Effector memory CD8-positive, alpha-beta T cell (primary cell): Measurements from ENCODE around the gene MDFIC2.
"Not testable (repeated sequence)": the region's sequence is repeated elsewhere in the genome, so short reads cannot be mapped to it uniquely, and the experiment has no call there.

ENCODE experiments used
- ATAC-seq: fragments of 150-1000 bp; cut with Tn5 transposase; replicated peaks from 2 replicates; pipeline ENCODE4 v1.10.0; 2021; ENCODE audit warnings: mild to moderate bottlenecking, moderate library complexity
- DNase-seq, 3 experiments: peaks; one replicate each; pipeline ENCODE4 v3.0.0; 2021
- H3K27ac Mint-ChIP-seq, 2 donors: one replicate each; pipeline ENCODE4 v1.8.0; 2022; ENCODE audit warnings: mild to moderate bottlenecking in 2 of 2, mixed read lengths in 2 of 2, moderate library complexity in 2 of 2
- H3K27me3 Mint-ChIP-seq, 2 donors: one replicate each; pipeline ENCODE4 v1.8.0; 2022; ENCODE audit warnings: mixed read lengths in 2 of 2
- H3K36me3 Mint-ChIP-seq: one replicate; pipeline ENCODE4 v1.8.0; 2022; ENCODE audit warnings: mild to moderate bottlenecking, moderate library complexity, mixed read lengths; ENCODE audit not compliant: insufficient read depth
- H3K4me1 Mint-ChIP-seq, 2 donors: one replicate each; pipeline ENCODE4 v1.8.0; 2022; ENCODE audit warnings: low read depth in 2 of 2, mixed read lengths in 2 of 2
- H3K4me3 Mint-ChIP-seq, 2 donors: one replicate each; pipeline ENCODE4 v1.8.0; 2022; ENCODE audit warnings: mild to moderate bottlenecking in 2 of 2, mixed read lengths in 2 of 2, moderate library complexity in 2 of 2
- H3K9me3 Mint-ChIP-seq, 2 donors: one replicate each; pipeline ENCODE4 v1.8.0; 2022; ENCODE audit warnings: mixed read lengths in 2 of 2

MDFIC2 gene

DNA sequence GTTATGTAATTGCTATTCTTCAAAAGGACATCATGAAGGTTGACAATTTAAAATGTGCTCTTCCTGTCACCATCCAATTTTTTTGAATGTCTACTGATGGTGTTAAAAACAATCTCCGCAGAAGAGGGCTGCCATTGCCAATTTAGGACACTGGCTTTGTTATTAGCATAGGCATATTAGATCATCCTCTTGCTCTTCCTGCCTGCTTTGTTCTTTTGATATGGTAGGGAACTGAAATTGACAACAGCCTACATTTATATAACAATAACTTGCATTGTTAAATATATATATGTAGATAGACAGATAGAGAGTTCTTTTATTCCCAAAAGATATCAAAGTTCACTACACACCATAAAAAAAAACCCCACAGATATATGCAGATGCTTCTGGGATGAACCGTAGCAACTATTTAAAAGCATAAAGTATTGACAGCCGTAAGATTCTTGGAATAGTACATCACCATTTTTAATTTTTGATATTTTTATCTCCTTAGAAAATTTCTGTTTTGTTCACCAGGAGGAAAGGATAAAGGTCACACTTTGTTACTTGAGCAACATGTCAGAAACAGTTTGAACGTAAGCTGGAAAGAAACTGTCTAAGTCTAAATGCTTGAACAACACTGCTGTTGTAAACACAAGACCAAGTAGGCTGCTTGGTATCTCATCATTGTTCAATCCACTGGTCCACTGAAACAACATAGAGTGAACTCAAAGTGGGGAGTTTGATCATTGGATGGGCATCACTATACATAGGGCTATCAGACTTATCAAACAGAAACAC, 66.5 kb downstream of the MDFIC2 start:
- H3K27me3 Mint-ChIP-seq, result no peaks in the 10 kb centered on the region
- H3K9me3 Mint-ChIP-seq, result peaks cover 8% of the 10 kb centered on the region in 2 donors
- no peak overlapping the region for H3K27ac Mint-ChIP-seq
- H3K36me3 Mint-ChIP-seq, result no peaks in the 10 kb centered on the region
- no peak overlapping the region for H3K4me3 Mint-ChIP-seq
- no peak for ATAC-seq
- no peaks in the 10 kb centered on the region for H3K4me1 Mint-ChIP-seq
- DNase-seq, result no peak

DNA sequence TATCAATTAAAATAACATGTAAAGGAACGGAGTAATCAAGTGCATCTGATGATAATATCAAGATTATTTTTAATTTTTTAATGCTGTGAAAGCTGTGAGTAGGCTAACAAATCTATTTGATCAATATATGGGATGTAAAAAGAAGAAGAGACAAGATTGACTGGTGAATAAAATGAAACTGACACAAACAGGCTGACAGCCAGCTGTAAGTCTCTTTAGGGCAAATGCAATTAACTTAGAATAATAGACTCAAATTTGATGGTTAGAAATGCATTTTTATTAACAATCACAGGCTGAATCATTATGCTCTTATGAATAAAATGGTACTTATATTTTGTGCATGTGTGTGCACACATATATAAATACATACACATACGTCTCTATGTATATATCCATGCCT, 68.0 kb downstream of the MDFIC2 start:
- Mint-ChIP-seq H3K4me1 (no peaks in the 10 kb centered on the region), H3K9me3 (peaks cover 4 to 8% of the 10 kb centered on the region in 2 donors), H3K27me3 (no peaks in the 10 kb centered on the region), H3K27ac (no peak overlapping the region), H3K4me3 (no peak overlapping the region), H3K36me3 (no peaks in the 10 kb centered on the region)
- ATAC-seq (no peak), DNase-seq (no peak)

DNA sequence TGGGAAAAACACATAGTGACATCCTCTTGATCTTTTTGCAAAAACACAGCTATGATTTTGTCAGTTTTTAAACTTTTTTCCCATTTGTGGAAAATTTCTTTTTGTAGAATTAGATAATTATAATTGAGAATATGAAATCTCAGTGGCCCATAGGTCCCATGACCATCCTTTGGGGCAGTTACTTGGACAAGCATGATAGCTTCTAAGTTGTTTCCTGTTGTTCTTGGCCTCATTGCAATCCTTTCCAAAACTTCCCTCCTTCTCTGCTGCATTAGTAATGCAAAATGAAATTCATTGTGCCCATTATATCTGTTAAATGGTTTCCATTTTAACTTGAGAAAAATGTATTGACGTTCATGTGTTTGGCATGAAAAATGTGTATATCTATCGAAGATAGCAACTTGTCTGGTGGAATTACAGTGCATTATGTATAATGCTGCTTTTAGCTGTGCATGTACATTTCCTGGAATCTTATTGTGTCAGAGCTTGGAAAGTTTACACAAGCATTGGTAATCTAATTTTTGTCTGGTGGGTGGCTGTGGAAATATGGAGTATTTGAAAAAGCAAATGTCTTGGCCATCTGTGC, 70.0 kb downstream of the MDFIC2 start:
- H3K9me3 Mint-ChIP-seq, result peaks cover 5 to 8% of the 10 kb centered on the region in 2 donors
- DNase-seq (no peak), ATAC-seq (no peak)
- no peak overlapping the region for H3K4me3 Mint-ChIP-seq
- H3K27me3 Mint-ChIP-seq, result no peaks in the 10 kb centered on the region
- no peaks in the 10 kb centered on the region for H3K36me3 Mint-ChIP-seq
- H3K4me1 Mint-ChIP-seq, result no peaks in the 10 kb centered on the region
- no peak overlapping the region for H3K27ac Mint-ChIP-seq

GRCh38 chr3:70233812-70234211, 78.6 kb downstream of the MDFIC2 start:
- H3K27ac Mint-ChIP-seq, result no peak overlapping the region
- H3K27me3 Mint-ChIP-seq, result no peaks in the 10 kb centered on the region
- peaks cover 7 to 8% of the 10 kb centered on the region in 2 donors for H3K9me3 Mint-ChIP-seq
- ATAC-seq (no peak), DNase-seq (no peak)
- no peaks in the 10 kb centered on the region for H3K4me1 Mint-ChIP-seq
- H3K36me3 Mint-ChIP-seq, result no peaks in the 10 kb centered on the region
- no peak overlapping the region for H3K4me3 Mint-ChIP-seq

GRCh38 chr3:70233112-70233511, 79.3 kb downstream of the MDFIC2 start:
- no peak for DNase-seq
- peaks cover 7 to 8% of the 10 kb centered on the region in 2 donors for H3K9me3 Mint-ChIP-seq
- no peaks in the 10 kb centered on the region for H3K36me3 Mint-ChIP-seq
- ATAC-seq, result no peak
- no peaks in the 10 kb centered on the region for H3K4me1 Mint-ChIP-seq
- no peak overlapping the region for H3K27ac Mint-ChIP-seq
- no peak overlapping the region for H3K4me3 Mint-ChIP-seq
- no peaks in the 10 kb centered on the region for H3K27me3 Mint-ChIP-seq

DNA sequence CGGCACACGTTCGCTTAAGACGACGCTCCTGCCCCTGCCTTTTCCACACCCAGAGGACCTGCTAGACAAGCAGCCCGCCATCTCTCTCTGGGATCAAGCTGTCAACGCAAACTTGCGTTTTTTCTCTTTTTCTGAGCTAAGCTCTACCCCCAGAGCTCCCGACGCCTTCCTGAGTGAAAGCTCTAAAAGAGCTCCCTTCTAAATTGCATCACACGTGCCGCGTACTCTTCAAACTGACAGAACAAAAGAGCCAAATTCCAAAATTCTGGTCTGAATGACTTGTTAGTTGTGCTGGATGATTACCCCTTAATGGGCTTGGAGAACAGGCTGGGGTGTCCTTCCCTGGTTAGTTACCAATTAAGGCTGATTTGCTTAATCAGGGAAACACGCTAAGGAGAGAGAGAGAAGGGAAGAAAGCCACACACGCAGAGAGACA, 81.2 kb downstream of the MDFIC2 start:
- Mint-ChIP-seq H3K27ac (no peak overlapping the region), H3K9me3 (peaks cover 2 to 8% of the 10 kb centered on the region in 2 donors), H3K27me3 (no peaks in the 10 kb centered on the region), H3K36me3 (no peaks in the 10 kb centered on the region), H3K4me3 (no peak overlapping the region), H3K4me1 (no peaks in the 10 kb centered on the region)
- DNase-seq (no peak), ATAC-seq (no peak)

GRCh38 chr3:70227437-70227836, 85.0 kb downstream of the MDFIC2 start:
- Mint-ChIP-seq H3K4me1 (no peaks in the 10 kb centered on the region), H3K36me3 (no peaks in the 10 kb centered on the region), H3K9me3 (peaks cover 4 to 15% of the 10 kb centered on the region in 2 donors), H3K4me3 (no peak overlapping the region), H3K27ac (no peak overlapping the region), H3K27me3 (no peaks in the 10 kb centered on the region)
- DNase-seq (no peak), ATAC-seq (no peak)

DNA sequence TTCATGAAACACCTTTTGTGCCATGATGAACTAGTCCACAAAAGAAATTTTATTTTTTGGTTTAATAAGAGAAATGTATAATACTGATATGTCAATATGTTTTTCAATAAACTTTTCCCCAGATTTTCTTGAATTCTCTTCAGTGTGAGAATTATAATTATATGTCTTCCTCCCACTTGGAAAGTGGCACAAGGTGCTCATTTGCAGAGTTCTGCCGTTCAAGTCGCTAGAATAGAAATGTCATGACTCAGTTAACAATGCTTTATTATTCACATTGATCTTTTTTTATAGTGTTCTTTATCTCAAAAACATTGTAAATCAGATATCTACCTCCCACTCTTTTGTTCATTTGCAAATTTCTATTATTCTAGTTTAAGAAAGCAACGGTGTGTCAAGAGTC, 87.3 kb downstream of the MDFIC2 start:
- Mint-ChIP-seq H3K27me3 (no peaks in the 10 kb centered on the region), H3K4me3 (no peak overlapping the region), H3K27ac (no peak overlapping the region), H3K36me3 (no peaks in the 10 kb centered on the region), H3K9me3 (peaks cover 6 to 7% of the 10 kb centered on the region in 2 donors), H3K4me1 (no peaks in the 10 kb centered on the region)
- ATAC-seq (no peak), DNase-seq (no peak)

DNA sequence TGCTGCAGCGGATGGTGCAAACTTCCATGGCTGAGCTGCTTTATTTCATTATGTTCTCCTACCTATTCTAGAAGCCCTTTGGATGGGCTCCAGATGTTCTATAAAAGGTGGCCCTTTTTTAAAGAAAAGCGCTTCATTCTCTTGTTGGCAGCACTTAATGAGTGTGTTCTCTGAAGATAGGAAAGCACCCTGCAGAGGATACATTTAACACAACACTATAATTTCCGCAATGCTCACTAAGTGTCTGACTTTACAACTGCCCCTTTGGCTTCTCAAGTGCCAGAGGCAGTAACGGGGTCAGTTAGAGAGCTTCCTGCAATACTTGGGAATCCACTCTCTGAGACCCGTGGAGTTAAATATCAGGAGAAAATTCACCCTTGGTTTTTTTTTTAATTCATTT, 88.1 kb downstream of the MDFIC2 start:
- Mint-ChIP-seq H3K27ac (no peak overlapping the region), H3K9me3 (peaks cover 6 to 7% of the 10 kb centered on the region in 2 donors), H3K4me3 (no peak overlapping the region), H3K4me1 (no peaks in the 10 kb centered on the region), H3K27me3 (no peaks in the 10 kb centered on the region), H3K36me3 (no peaks in the 10 kb centered on the region)
- ATAC-seq (no peak), DNase-seq (no peak)

DNA sequence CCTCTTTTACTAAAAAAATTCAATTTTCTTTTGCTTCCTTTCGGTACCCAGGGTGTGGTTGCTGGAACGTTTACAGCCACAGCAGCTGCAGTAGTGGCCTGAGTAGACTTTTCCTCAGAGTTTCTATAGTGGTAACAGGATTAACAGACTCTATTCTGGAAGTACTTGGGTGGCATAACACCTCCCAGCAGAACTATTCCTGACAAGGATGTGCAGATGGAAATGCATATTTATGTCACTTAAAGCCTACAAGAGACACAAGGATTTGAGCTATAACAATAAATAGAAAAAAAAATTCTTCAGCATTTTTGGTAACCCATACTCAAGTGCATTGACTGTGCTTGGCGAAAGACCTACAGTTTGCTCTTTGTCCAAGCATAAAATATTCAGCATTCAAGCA, 94.0 kb downstream of the MDFIC2 start:
- H3K9me3 Mint-ChIP-seq, result peaks cover 1 to 4% of the 10 kb centered on the region in 2 donors
- no peak for DNase-seq
- no peaks in the 10 kb centered on the region for H3K36me3 Mint-ChIP-seq
- H3K27me3 Mint-ChIP-seq, result no peaks in the 10 kb centered on the region
- ATAC-seq, result no peak
- H3K4me3 Mint-ChIP-seq, result no peak overlapping the region
- no peaks in the 10 kb centered on the region for H3K4me1 Mint-ChIP-seq
- H3K27ac Mint-ChIP-seq, result no peak overlapping the region

DNA sequence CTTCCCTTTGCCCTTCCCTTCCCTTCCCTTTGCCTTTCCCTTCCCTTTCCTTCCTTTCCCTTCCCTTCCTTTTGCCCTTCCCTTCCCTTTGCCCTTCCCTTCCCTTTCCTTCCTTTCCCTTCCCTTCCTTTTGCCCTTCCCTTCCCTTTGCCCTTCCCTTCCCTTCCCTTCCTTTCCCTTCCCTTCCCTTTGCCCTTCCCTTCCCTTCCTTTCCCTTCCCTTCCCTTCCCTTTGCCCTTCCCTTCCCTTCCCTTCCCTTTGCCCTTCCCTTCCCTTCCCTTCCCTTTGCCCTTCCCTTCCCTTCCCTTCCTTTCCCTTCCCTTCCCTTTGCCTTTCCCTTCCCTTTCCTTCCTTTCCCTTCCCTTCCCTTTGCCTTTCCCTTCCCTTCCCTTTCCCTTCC, 101.2 kb downstream of the MDFIC2 start:
- not testable (repeated sequence) for H3K4me1 Mint-ChIP-seq, H3K27me3 Mint-ChIP-seq, H3K4me3 Mint-ChIP-seq, H3K27ac Mint-ChIP-seq, ATAC-seq, H3K36me3 Mint-ChIP-seq, DNase-seq
- peaks cover 8 to 17% of the 10 kb centered on the region in 2 donors for H3K9me3 Mint-ChIP-seq

- Mint-ChIP-seq H3K4me3 (no peak overlapping the region), H3K36me3 (no peaks in the 10 kb centered on the region), H3K27me3 (no peaks in the 10 kb centered on the region), H3K4me1 (no peaks in the 10 kb centered on the region), H3K9me3 (peaks cover 15 to 18% of the 10 kb centered on the region in 2 donors), H3K27ac (no peak overlapping the region)
- no peak for ATAC-seq
- no peak for DNase-seq
Observed at GRCh38 chr3:70201975-70202374, 110.5 kb downstream of the MDFIC2 start.

GRCh38 chr3:70189884-70190473, 122.5 kb downstream of the MDFIC2 start:
- Mint-ChIP-seq H3K27me3 (no peaks in the 10 kb centered on the region), H3K36me3 (no peaks in the 10 kb centered on the region), H3K9me3 (peaks cover 0 to 2% of the 10 kb centered on the region in 2 donors), H3K4me3 (no peak overlapping the region), H3K27ac (no peak overlapping the region), H3K4me1 (no peaks in the 10 kb centered on the region)
- DNase-seq (no peak), ATAC-seq (no peak)

GRCh38 chr3:70186221-70186620, 126.2 kb downstream of the MDFIC2 start:
- Mint-ChIP-seq H3K4me3 (no peak overlapping the region), H3K36me3 (no peaks in the 10 kb centered on the region), H3K4me1 (no peaks in the 10 kb centered on the region), H3K27me3 (no peaks in the 10 kb centered on the region), H3K9me3 (no peaks in the 10 kb centered on the region), H3K27ac (no peak overlapping the region)
- DNase-seq (no peak), ATAC-seq (no peak)
